ENCODE measurements around the gene FSHR. TPM values are rescaled to one million over a fixed set of nuclear protein-coding genes. Genes with fewer than 3 reads are reported as not detected.

FSHR gene
- polyA plus RNA-seq, 3 donors, result 0.16 TPM; not detected in 2

- DNase-seq, result no peak
Observed at GRCh38 chr2:49111456-49111855, 42.9 kb downstream of the FSHR start.

GRCh38 chr2:49111006-49111405 lies 43.3 kb downstream of the FSHR start:
- DNase-seq, result no peak

GRCh38 chr2:49110571-49110970 lies 43.7 kb downstream of the FSHR start:
- no peak for DNase-seq

GRCh38 chr2:49108851-49109250 lies 45.5 kb downstream of the FSHR start:
- no peak for DNase-seq

GRCh38 chr2:49108436-49108835 lies 45.9 kb downstream of the FSHR start:
- no peak for DNase-seq

- DNase-seq, result no peak
Observed at GRCh38 chr2:49105506-49105905, 48.8 kb downstream of the FSHR start.

- no peak for DNase-seq
Observed at GRCh38 chr2:49102146-49102545, 52.2 kb downstream of the FSHR start.

- no peak for DNase-seq
Observed at GRCh38 chr2:49080681-49081080, 73.6 kb downstream of the FSHR start.

GRCh38 chr2:49070716-49071115 lies 83.6 kb downstream of the FSHR start:
- DNase-seq, result no peak

GRCh38 chr2:49069829-49070228 lies 84.5 kb downstream of the FSHR start:
- no peak for DNase-seq

GRCh38 chr2:49068613-49069012 lies 85.7 kb downstream of the FSHR start:
- DNase-seq, result no peak

GRCh38 chr2:49067971-49068370 lies 86.3 kb downstream of the FSHR start:
- DNase-seq, result no peak

GRCh38 chr2:49053156-49053555 lies 101.2 kb downstream of the FSHR start:
- DNase-seq, result no peak

GRCh38 chr2:49050265-49050664 lies 104.0 kb downstream of the FSHR start:
- no peak for DNase-seq

GRCh38 chr2:49049161-49049560 lies 105.2 kb downstream of the FSHR start:
- DNase-seq, result no peak

GRCh38 chr2:49045083-49045482 lies 109.2 kb downstream of the FSHR start:
- DNase-seq, result no peak

- peak; percentile 74 for DNase-seq
Observed at GRCh38 chr2:49044350-49045079, 109.8 kb downstream of the FSHR start.

GRCh38 chr2:49043405-49043982 lies 110.8 kb downstream of the FSHR start:
- DNase-seq, result no peak

- no peak for DNase-seq
Observed at GRCh38 chr2:49042488-49042887, 111.8 kb downstream of the FSHR start.

GRCh38 chr2:49041061-49041460 lies 113.3 kb downstream of the FSHR start:
- no peak for DNase-seq

GRCh38 chr2:49037197-49037596 lies 117.1 kb downstream of the FSHR start:
- DNase-seq, result no peak

- no peak for DNase-seq
Observed at GRCh38 chr2:49035481-49035880, 118.8 kb downstream of the FSHR start.

GRCh38 chr2:49033394-49034185 lies 120.7 kb downstream of the FSHR start:
- DNase-seq, result no peak

All from renal pelvis (tissue), 4 donors.